GM12891 (cell line): Measurements from ENCODE around the gene C5orf15.

Experiments used
- POLR2A ChIP-seq: IDR thresholded peaks from 2 replicates; pipeline ENCODE4 v1.6.1; 2011; ENCODE audit warnings: low read depth, low read length, control low read depth
- POLR2AphosphoS5 ChIP-seq: IDR thresholded peaks from 2 replicates; pipeline ENCODE4 v1.6.1; 2011; ENCODE audit warnings: low read depth, low read length, control low read depth
- SPI1 ChIP-seq: IDR thresholded peaks from 2 replicates; pipeline ENCODE4 v1.6.1; 2011; ENCODE audit warnings: low read depth, low read length, control low read depth
- TAF1 ChIP-seq: IDR thresholded peaks from 2 replicates; pipeline ENCODE4 v1.6.1; 2011; ENCODE audit warnings: low read depth, low read length, control low read depth

- no peak for TF ChIP-seq POLR2A
- no peak for TF ChIP-seq SPI1
- TF ChIP-seq POLR2AphosphoS5, result no peak
- no peak for TF ChIP-seq TAF1
Measured at GRCh38 chr5:134000696-134001453, 32.5 kb upstream of the C5orf15 start.
